Measurements from ENCODE around the gene GDAP2.
A peak's percentile ranks its signal among the peaks of the same experiment; 100 is the strongest.

The GDAP2 gene

DNA sequence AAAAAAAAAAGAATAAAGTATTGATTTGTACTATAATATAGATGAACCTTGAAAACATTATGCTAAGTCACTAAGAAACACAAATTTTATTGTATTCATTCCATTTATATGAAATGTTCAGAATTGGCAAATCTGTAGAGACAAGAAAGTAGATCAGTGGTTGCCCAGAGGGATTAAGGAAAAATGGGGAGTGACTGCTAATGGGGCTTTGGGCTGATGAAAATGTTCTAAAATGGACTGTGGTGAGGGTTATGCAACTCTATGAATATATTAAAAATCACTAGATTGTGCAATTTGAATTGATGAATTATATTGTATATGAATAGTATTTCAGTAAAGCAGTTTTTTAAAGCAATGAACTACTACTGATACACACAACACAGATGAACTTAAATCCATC, 10.0 kb downstream of the GDAP2 start:
- Histone ChIP-seq H3K4me2 (no peak overlapping the region), H4K20me1 (peaks cover 0 to 36% (median 0%) of the 10 kb centered on the region in 11 experiments; a peak in 10 of 22 replicates), H3K4me1 (no peaks in the 10 kb centered on the region), H3K27ac (no peak overlapping the region), H3K36me3 (peaks cover 49 to 76% (median 58%) of the 10 kb centered on the region in 11 experiments), H3K9ac (no peak overlapping the region), H3K4me3 (no peak overlapping the region), H3K27me3 (no peaks in the 10 kb centered on the region), H3K9me3 (replicated peaks in 1 of 11) (0 out of 22 replicates have a peak, but pooled peaks cover 0 to 4% (median 0%) of the 10 kb centered on the region in 11 experiments)
- no peak for TF ChIP-seq Cebpa-rat (IDR thresholded peaks at IDR 0.05)

DNA sequence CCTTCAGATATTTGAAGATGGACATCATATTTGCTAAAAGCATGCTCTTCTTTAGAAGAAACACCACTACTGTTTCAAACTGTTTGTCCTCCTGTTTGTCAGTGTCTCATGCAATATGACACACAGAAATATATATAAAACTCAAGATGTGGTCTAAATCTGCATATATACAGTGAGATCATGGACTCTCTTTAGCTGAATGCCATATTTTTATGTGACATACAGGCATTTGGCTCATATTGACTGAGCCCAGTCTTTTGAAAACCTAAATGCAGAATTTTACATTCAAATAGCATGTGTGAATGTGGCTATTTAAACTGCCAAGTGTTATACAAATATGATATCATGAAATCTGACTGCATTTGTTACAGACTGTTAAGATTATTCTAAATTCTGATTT, 18.4 kb downstream of the GDAP2 start:
- TF ChIP-seq Cebpa-rat (IDR thresholded peaks at IDR 0.05), result no peak
- Histone ChIP-seq H3K27ac (no peak overlapping the region), H3K4me1 (no peaks in the 10 kb centered on the region), H3K4me2 (no peak overlapping the region), H3K27me3 (no peaks in the 10 kb centered on the region), H3K9ac (no peak overlapping the region), H3K36me3 (peaks cover 86 to 100% (median 92%) of the 10 kb centered on the region in 11 experiments), H3K4me3 (no peak overlapping the region), H3K9me3 (replicated peaks in 1 of 11) (no peaks in the 10 kb centered on the region), H4K20me1 (peaks cover 0 to 5% (median 0%) of the 10 kb centered on the region in 11 experiments; a peak in 3 of 22 replicates)

DNA sequence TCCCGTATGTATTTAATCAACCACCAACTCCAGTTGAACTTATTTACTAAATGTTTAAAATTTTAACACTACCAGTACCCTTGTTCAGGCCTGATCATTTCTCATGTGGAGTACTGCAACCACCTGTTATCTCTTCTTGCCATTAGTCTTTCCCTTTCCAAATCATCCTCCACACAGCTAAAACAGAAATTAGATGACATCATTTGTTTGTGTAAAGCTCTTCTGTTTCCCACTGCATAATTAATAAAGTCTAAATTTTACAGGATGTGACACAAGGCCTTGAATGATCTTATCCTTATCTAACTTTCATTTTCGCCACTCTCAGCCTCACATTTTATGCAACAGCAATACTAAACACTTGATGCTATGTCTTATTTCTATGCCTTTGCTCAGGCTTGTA, 24.4 kb downstream of the GDAP2 start:
- Histone ChIP-seq H3K27me3 (no peaks in the 10 kb centered on the region; a peak in 1 of 22 replicates), H3K9ac (no peak overlapping the region), H4K20me1 (no peaks in the 10 kb centered on the region), H3K36me3 (peaks cover 77 to 100% (median 86%) of the 10 kb centered on the region in 11 experiments), H3K4me2 (no peak overlapping the region), H3K4me1 (no peaks in the 10 kb centered on the region), H3K27ac (no peak overlapping the region), H3K4me3 (no peak overlapping the region), H3K9me3 (replicated peaks in 1 of 11) (no peaks in the 10 kb centered on the region)
- no peak for TF ChIP-seq Cebpa-rat (IDR thresholded peaks at IDR 0.05)

DNA sequence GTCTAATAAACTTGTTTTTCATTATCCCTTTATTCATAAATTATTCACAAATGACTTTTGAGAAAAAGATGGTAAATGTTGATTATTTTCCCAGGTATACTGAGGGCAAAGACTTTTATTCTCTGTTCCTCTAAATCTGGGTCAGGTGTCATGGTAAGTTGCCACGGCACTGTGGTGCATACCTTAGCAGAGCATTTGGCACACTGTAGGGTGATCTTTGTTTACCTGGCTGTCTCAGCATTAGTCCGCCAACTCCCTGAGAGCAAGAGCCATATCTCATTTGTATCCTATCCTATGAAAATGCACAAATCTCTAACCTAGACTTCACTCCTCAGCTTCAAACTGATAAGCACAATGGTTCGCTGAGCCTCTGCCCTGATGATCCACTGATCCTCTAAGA, 24.9 kb downstream of the GDAP2 start:
- Histone ChIP-seq H3K4me3 (no peak overlapping the region), H3K9ac (no peak overlapping the region), H3K36me3 (peaks cover 73 to 100% (median 82%) of the 10 kb centered on the region in 11 experiments), H3K27ac (no peak overlapping the region), H3K4me2 (no peak overlapping the region), H4K20me1 (no peaks in the 10 kb centered on the region), H3K4me1 (no peaks in the 10 kb centered on the region), H3K9me3 (replicated peaks in 1 of 11) (no peaks in the 10 kb centered on the region), H3K27me3 (no peaks in the 10 kb centered on the region; a peak in 1 of 22 replicates)
- TF ChIP-seq Cebpa-rat (IDR thresholded peaks at IDR 0.05), result no peak

DNA sequence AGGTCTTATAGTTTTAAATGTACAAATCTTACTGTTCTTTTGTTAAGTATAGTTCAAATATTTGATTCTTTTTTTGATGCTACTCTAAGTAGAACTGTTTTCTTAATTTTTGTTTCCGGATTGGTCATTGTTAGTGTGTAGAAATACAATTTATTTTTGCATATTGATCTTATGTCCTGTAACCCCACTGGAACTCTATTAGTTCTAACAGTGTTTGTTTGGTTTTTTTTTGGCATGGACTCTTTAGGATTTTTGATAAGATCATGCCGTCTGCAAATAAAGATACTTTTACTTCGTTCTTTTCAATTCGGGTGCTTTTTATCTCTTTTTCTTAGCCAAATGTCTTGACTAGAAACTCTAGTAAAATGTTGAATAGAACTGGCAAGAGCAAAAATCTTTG, 26.5 kb downstream of the GDAP2 start:
- Histone ChIP-seq H3K4me3 (no peak overlapping the region), H3K4me2 (no peak overlapping the region), H4K20me1 (no peaks in the 10 kb centered on the region), H3K36me3 (peaks cover 76 to 100% (median 86%) of the 10 kb centered on the region in 11 experiments), H3K4me1 (no peaks in the 10 kb centered on the region), H3K9me3 (replicated peaks in 1 of 11) (no peaks in the 10 kb centered on the region), H3K27ac (no peak overlapping the region), H3K27me3 (no peaks in the 10 kb centered on the region; a peak in 1 of 22 replicates), H3K9ac (no peak overlapping the region)
- no peak for TF ChIP-seq Cebpa-rat (IDR thresholded peaks at IDR 0.05)

DNA sequence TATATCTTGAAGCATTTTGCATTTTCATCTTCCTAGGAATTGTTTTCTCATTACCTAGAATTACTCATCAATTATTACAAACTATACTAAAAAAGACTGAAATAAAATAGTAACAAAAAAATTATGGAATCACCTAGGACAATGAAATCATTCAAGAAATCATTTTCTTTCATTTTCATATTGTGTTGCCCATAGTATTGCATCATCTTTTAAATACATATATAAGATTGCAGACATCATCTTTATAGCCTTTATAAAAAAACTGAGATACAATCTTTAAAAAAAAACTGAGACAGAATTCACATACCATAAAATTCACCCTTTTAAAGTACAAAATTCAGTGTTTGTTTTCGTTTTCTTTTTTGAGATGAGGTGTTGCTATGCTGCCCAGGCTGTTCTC, 29.6 kb downstream of the GDAP2 start:
- peaks cover 66 to 100% (median 81%) of the 10 kb centered on the region in 11 experiments for H3K36me3 ChIP-seq

DNA sequence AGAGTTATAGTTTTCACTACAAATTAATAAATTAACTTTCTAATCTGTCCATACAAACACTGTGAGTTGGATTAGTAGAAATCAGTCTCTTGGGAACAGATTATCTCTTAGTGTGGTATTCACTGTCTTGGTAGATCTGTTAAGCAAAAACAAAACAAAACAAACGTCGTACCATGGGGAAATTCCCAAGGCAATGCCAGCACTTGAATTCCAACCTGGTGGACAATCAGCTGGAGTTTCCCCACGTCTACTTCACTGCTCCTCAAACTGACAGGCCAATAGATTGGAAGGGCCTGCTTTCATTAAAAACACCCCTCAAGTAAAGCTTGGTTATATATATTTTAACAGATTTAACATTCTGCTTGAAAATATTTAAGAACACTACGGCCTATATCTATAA, 31.9 kb downstream of the GDAP2 start:
- Histone ChIP-seq H3K9ac (no peak overlapping the region), H3K36me3 (peaks cover 54 to 98% (median 71%) of the 10 kb centered on the region in 11 experiments), H4K20me1 (no peaks in the 10 kb centered on the region), H3K4me3 (no peak overlapping the region), H3K27ac (no peak overlapping the region), H3K4me2 (no peak overlapping the region), H3K27me3 (no peaks in the 10 kb centered on the region; a peak in 1 of 22 replicates), H3K9me3 (replicated peaks in 1 of 11) (no peaks in the 10 kb centered on the region), H3K4me1 (no peaks in the 10 kb centered on the region)
- TF ChIP-seq Cebpa-rat (IDR thresholded peaks at IDR 0.05), result no peak

More for the DNA sequence above, 29.6 kb downstream of the GDAP2 start:
- no peaks in the 10 kb centered on the region for H3K9me3 ChIP-seq (replicated peaks in 1 of 11)
- no peak overlapping the region for H3K4me2 ChIP-seq
- H3K9ac ChIP-seq, result no peak overlapping the region
- no peaks in the 10 kb centered on the region for H4K20me1 ChIP-seq
- H3K27me3 ChIP-seq, result no peaks in the 10 kb centered on the region; a peak in 1 of 22 replicates
- 0 out of 22 replicates have a peak, but pooled peaks of 1 of the 11 experiments have one; percentile 17 for TF ChIP-seq Cebpa-rat (IDR thresholded peaks at IDR 0.05)
- no peak overlapping the region for H3K4me3 ChIP-seq
- H3K27ac ChIP-seq, result no peak overlapping the region
- H3K4me1 ChIP-seq, result no peaks in the 10 kb centered on the region

DNA sequence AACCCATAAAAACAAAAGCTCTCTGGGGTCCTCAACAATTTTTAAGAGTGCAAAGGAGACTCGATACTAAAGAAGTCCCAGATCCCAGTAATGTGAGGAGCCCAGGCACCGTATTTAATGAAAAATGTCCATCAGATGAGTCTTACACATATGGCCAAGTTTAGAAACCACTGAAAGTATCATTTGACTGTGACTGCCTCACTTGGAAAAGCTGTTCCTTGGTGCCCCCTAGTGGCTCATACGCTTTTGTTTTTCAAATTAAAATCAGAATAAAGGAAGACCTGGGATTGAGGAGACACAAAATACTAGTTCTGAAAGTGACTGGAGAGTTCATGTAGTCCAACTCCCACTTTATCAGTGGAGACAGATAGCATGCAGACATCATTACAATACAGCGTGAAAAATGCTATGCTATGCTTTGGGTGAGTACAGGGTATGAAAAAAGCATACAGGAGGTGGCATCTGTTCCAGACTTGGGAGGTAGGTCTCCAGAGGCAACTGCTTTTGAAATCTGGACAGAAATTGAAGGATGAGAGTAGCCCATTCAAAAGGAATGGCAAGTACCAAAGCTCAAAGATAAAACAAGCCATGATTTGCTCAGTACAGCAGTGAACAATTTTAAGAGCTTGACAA, 33.8 kb downstream of the GDAP2 start:
- peaks cover 37 to 98% (median 56%) of the 10 kb centered on the region in 11 experiments for H3K36me3 ChIP-seq
- no peaks in the 10 kb centered on the region for H3K4me1 ChIP-seq
- no peak for TF ChIP-seq Cebpa-rat (IDR thresholded peaks at IDR 0.05)
- H3K4me2 ChIP-seq, result no peak overlapping the region
- no peak overlapping the region for H3K27ac ChIP-seq
- no peak overlapping the region for H3K4me3 ChIP-seq
- no peaks in the 10 kb centered on the region for H3K27me3 ChIP-seq
- no peaks in the 10 kb centered on the region for H4K20me1 ChIP-seq
- H3K9ac ChIP-seq, result no peak overlapping the region
- H3K9me3 ChIP-seq (replicated peaks in 1 of 11), result no peaks in the 10 kb centered on the region

DNA sequence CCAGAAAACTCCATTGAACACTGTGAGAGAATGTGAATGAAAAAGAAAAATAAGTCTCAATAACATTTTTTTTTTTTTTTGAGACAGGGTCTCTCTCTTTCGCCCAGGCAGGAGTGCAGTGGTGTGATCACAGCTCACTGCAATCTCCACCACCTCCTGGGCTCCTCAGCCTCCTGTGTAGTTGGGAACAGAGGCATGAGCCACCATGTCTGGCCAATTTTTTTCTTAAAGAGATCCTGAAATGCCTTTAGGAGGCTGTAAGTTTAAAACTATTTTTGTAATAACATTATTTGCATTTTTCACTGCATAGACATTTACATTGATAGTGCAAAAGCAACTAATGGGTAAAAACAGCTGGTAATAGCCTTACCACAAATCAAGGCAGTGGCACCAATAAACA, 35.3 kb downstream of the GDAP2 start:
- no peak overlapping the region for H3K4me3 ChIP-seq
- H3K27me3 ChIP-seq, result no peaks in the 10 kb centered on the region
- H3K4me2 ChIP-seq, result no peak overlapping the region
- H3K36me3 ChIP-seq, result peaks cover 38 to 91% (median 53%) of the 10 kb centered on the region in 11 experiments
- no peak for TF ChIP-seq Cebpa-rat (IDR thresholded peaks at IDR 0.05)
- H3K9me3 ChIP-seq (replicated peaks in 1 of 11), result no peaks in the 10 kb centered on the region
- no peaks in the 10 kb centered on the region for H4K20me1 ChIP-seq
- no peaks in the 10 kb centered on the region for H3K4me1 ChIP-seq
- no peak overlapping the region for H3K9ac ChIP-seq
- no peak overlapping the region for H3K27ac ChIP-seq

DNA sequence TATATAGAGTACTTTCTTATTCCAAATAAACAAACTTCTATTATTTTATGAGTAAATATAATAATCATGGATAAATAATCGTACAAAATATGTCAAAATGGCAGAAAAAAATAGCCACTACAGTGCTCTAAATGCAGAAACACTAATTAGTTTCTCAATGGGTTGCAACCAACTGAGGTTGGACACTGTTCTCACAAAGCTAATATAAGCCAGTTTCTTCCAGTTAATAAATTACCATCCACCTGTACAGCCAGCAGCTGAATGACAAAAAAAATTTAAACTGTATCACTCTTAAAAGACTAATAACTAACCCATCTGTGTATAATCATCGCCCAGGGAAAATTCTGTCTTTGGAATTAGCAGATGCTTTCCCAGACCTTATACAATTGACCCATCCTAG, 36.9 kb downstream of the GDAP2 start:
- Histone ChIP-seq H3K4me3 (no peak overlapping the region), H3K9ac (no peak overlapping the region), H3K36me3 (peaks cover 24 to 88% (median 44%) of the 10 kb centered on the region in 11 experiments; a peak in 21 of 22 replicates), H3K27me3 (no peaks in the 10 kb centered on the region), H3K4me1 (no peaks in the 10 kb centered on the region), H3K4me2 (no peak overlapping the region), H3K27ac (no peak overlapping the region), H3K9me3 (replicated peaks in 1 of 11) (no peaks in the 10 kb centered on the region), H4K20me1 (no peaks in the 10 kb centered on the region)
- no peak for TF ChIP-seq Cebpa-rat (IDR thresholded peaks at IDR 0.05)
